ENCODE data around the gene CASZ1. TPM values are rescaled to one million over a fixed set of nuclear protein-coding genes. Genes with fewer than 3 reads are reported as not detected.

Gene CASZ1
- total RNA-seq, 1 donor from 2014 or later: 50.3 TPM

GRCh38 chr1:10701145-10701544 lies 95.3 kb downstream of the CASZ1 start:
- no peak for DNase-seq
- ATAC-seq (ENCODE audit: poor library complexity): no peak
- intact Hi-C loops (cut with DNase I): no loop called here

- intact Hi-C loops (cut with DNase I): no loop called here
- ATAC-seq (ENCODE audit: poor library complexity): no peak
Observed at GRCh38 chr1:10699470-10699835, 97.0 kb downstream of the CASZ1 start.

GRCh38 chr1:10698726-10699469 lies 97.5 kb downstream of the CASZ1 start:
- intact Hi-C loops (cut with DNase I): no loop called here
- DNase-seq (no peak), ATAC-seq (ENCODE audit: poor library complexity) (no peak)

More at GRCh38 chr1:10699470-10699835, 97.0 kb downstream of the CASZ1 start:
- DNase-seq: no peak

GRCh38 chr1:10697621-10698160 lies 98.8 kb downstream of the CASZ1 start:
- ATAC-seq (ENCODE audit: poor library complexity) (no peak), DNase-seq (no peak)
- intact Hi-C loops (cut with DNase I): no loop called here

- intact Hi-C loops (cut with DNase I): no loop called here
- no peak for DNase-seq
- ATAC-seq (ENCODE audit: poor library complexity): no peak
Observed at GRCh38 chr1:10696977-10697376, 99.5 kb downstream of the CASZ1 start.

- peak; percentile 82 for ATAC-seq (ENCODE audit: poor library complexity)
- DNase-seq: peak; percentile 94
- intact Hi-C loops (cut with DNase I): no loop called here
Observed at GRCh38 chr1:10694633-10695627, 101.5 kb downstream of the CASZ1 start.

GRCh38 chr1:10694274-10694632 lies 102.2 kb downstream of the CASZ1 start:
- intact Hi-C loops (cut with DNase I): no loop called here
- ATAC-seq (ENCODE audit: poor library complexity): peak; percentile 50
- no peak for DNase-seq

GRCh38 chr1:10693497-10694273 lies 102.8 kb downstream of the CASZ1 start:
- intact Hi-C loops (cut with DNase I): no loop called here
- ATAC-seq (ENCODE audit: poor library complexity) (no peak), DNase-seq (no peak)

- no peak for DNase-seq
- intact Hi-C loops (cut with DNase I): no loop called here
- ATAC-seq (ENCODE audit: poor library complexity): no peak
Observed at GRCh38 chr1:10693152-10693496, 103.3 kb downstream of the CASZ1 start.

- DNase-seq: no peak
- intact Hi-C loops (cut with DNase I): no loop called here
- no peak for ATAC-seq (ENCODE audit: poor library complexity)
Observed at GRCh38 chr1:10692401-10693021, 103.9 kb downstream of the CASZ1 start.

GRCh38 chr1:10691740-10692125 lies 104.7 kb downstream of the CASZ1 start:
- ATAC-seq (ENCODE audit: poor library complexity): no peak
- intact Hi-C loops (cut with DNase I): loop anchor here (2.0 kb wide), 1 partner anchor 97 kb away; no protein-coding TSS in a partner anchor
- DNase-seq: no peak

- no peak for DNase-seq
- intact Hi-C loops (cut with DNase I): loop anchor here (2.0 kb wide), 1 partner anchor 98 kb away; no protein-coding TSS in a partner anchor
- no peak for ATAC-seq (ENCODE audit: poor library complexity)
Observed at GRCh38 chr1:10691075-10691739, 105.2 kb downstream of the CASZ1 start.

- ATAC-seq (ENCODE audit: poor library complexity) (no peak), DNase-seq (no peak)
- intact Hi-C loops (cut with DNase I): loop anchor here (2.0 kb wide), 1 partner anchor 98 kb away; no protein-coding TSS in a partner anchor
Observed at GRCh38 chr1:10690484-10690883, 106.0 kb downstream of the CASZ1 start.

GRCh38 chr1:10688409-10688786 lies 108.0 kb downstream of the CASZ1 start:
- no peak for DNase-seq
- ATAC-seq (ENCODE audit: poor library complexity): no peak
- intact Hi-C loops (cut with DNase I): no loop called here

GRCh38 chr1:10687782-10688408 lies 108.6 kb downstream of the CASZ1 start:
- peak; percentile 3 for ATAC-seq (ENCODE audit: poor library complexity)
- no peak for DNase-seq
- intact Hi-C loops (cut with DNase I): no loop called here

- ATAC-seq (ENCODE audit: poor library complexity): peak; percentile 18
- no peak for DNase-seq
- intact Hi-C loops (cut with DNase I): no loop called here
Observed at GRCh38 chr1:10687251-10687651, 109.2 kb downstream of the CASZ1 start.

GRCh38 chr1:10686404-10687040 lies 109.9 kb downstream of the CASZ1 start:
- no peak for DNase-seq
- intact Hi-C loops (cut with DNase I): no loop called here
- peak; percentile 1 for ATAC-seq (ENCODE audit: poor library complexity)

Measured in Right ventricle myocardium superior (tissue), 1 donor.